HUES6 (cell line): ENCODE results near the gene CFAP65.

ENCODE experiments used
- H3K27ac ChIP-seq: 2 replicates; pipeline ENCODE4 v1.7.0; 2013; ENCODE audit warnings: low read depth, mild to moderate bottlenecking, low read length, inconsistent platforms
- H3K27me3 ChIP-seq: 2 replicates; pipeline ENCODE4 v1.6.1; 2013; ENCODE audit warnings: low read length; ENCODE audit not compliant: control insufficient read depth, insufficient read depth
- H3K36me3 ChIP-seq: 2 replicates; pipeline ENCODE4 v1.6.1; 2013; ENCODE audit warnings: low read length; ENCODE audit not compliant: control insufficient read depth, insufficient read depth
- H3K4me1 ChIP-seq: 2 replicates; pipeline ENCODE4 v1.6.1; 2013; ENCODE audit warnings: low read length; ENCODE audit not compliant: control insufficient read depth, insufficient read depth
- H3K4me3 ChIP-seq: 2 replicates; pipeline ENCODE4 v1.5.1; 2013; ENCODE audit warnings: low read depth, low read length
- H3K9ac ChIP-seq: one replicate; pipeline ENCODE4 v1.6.1; 2013; ENCODE audit warnings: mild to moderate bottlenecking, low read length
- H3K9me3 ChIP-seq: 2 replicates; pipeline ENCODE4 v1.6.1; 2013; ENCODE audit warnings: low read depth, low read length; ENCODE audit not compliant: control insufficient read depth, insufficient read depth

Gene CFAP65

DNA sequence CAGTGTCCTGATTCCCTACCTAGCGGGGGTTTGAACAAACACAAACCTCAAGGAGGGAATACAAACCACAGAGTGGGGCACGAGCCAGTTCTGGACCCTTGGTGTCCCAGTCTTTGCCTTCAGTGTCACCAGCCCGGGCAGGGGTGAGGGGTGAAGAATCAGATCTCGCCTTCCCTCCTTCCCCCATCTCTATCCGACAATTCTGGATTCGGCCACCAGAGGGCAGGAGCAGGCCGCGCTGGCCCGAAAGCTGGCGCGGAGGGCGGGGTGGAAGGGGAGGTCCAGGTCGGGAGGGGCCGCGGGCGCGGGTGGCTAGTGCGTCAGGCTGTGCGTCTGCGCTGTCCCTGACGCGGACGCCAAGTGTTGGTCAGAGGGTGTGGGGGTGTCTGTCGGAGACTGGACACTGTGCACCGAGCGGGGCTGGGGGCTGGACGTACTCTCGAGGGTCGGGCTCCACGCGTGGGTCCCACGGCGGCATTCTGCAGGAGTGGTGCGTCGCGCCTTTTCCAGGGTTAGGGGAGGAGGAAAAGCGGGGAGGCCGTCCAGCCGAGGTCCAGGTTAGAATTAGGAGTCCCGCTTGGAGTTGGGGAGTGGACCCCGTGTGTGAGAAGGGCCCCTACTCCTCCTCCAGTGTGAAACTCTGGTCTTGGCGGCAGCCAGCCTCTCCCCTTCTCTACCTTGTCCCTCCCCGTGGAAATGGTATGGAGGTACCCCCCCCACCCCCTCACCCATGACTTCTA, 45.2 kb downstream of the CFAP65 start:
- Histone ChIP-seq H3K36me3 (no peaks in the 10 kb centered on the region), H3K4me1 (peaks cover 46% of the 10 kb centered on the region), H3K9me3 (no peaks in the 10 kb centered on the region), H3K27me3 (peaks cover 100% of the 10 kb centered on the region), H3K27ac (no peak overlapping the region), H3K9ac (no peak overlapping the region), H3K4me3 (peak overlapping the region; percentile 61)

GRCh38 chr2:218995561-218995960, 45.8 kb downstream of the CFAP65 start:
- H3K27ac ChIP-seq = no peak overlapping the region
- H3K4me3 ChIP-seq = no peak overlapping the region
- H3K27me3 ChIP-seq = peaks cover 100% of the 10 kb centered on the region

GRCh38 chr2:218993345-218994315, 47.7 kb downstream of the CFAP65 start, which contains the start of gene CRYBA2:
TSS of gene CRYBA2 (minus strand) at chr2:218993422. CDS start at chr2:218993176, 246 bp downstream.
- Histone ChIP-seq H3K9ac (peak within 1 kb of the TSS; percentile 13), H3K27ac (no peak within 1 kb of the TSS), H3K27me3 (peaks cover 100% of the 10 kb centered on the region), H3K4me1 (peaks cover 23% of the 10 kb centered on the region), H3K4me3 (peak within 1 kb of the TSS; percentile 53), H3K9me3 (no peaks in the 10 kb centered on the region), H3K36me3 (no peaks in the 10 kb centered on the region)

More at GRCh38 chr2:218995561-218995960, 45.8 kb downstream of the CFAP65 start:
- H3K36me3 ChIP-seq = no peaks in the 10 kb centered on the region
- no peaks in the 10 kb centered on the region for H3K9me3 ChIP-seq
- peaks cover 40% of the 10 kb centered on the region for H3K4me1 ChIP-seq
- H3K9ac ChIP-seq = no peak overlapping the region

DNA sequence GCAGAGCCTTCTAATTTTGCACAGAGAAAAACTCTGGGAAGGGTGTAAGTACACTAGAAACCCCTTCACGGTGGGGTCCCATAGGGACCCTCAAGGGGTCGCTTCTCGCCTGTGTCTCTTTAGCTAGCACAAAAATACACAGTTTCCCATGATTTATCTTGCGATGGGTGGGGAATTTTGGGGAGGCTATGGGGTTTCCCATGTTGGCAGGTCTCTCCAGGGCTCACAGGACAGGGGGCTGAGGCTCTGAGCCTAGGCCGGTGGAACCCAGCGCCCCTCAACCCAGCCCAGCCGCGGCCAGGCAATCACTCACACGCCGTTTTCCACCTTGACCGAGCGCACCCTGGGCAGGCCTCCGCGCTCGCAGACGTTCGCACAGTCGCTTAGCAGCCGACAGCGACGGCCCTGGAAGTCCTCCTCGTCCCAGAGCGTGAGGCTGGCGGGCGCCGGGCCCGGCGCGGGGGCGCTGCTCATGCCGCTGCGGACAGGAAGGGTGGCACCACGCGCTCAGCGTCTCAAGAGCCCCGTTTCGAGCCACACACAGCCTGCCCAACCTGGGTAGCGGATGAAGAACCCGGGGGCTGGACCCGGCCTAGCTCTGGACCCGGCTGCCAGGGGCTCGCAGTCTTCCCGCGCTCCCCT, 48.5 kb downstream of the CFAP65 start:
- Histone ChIP-seq H3K4me1 (peaks cover 19% of the 10 kb centered on the region), H3K9me3 (no peaks in the 10 kb centered on the region), H3K9ac (no peak overlapping the region), H3K27me3 (peaks cover 100% of the 10 kb centered on the region), H3K27ac (no peak overlapping the region), H3K36me3 (no peaks in the 10 kb centered on the region), H3K4me3 (peak overlapping the region; percentile 53)

GRCh38 chr2:218992196-218992595, 49.1 kb downstream of the CFAP65 start:
- Histone ChIP-seq H3K9ac (no peak overlapping the region), H3K9me3 (no peaks in the 10 kb centered on the region), H3K27ac (no peak overlapping the region), H3K4me1 (peaks cover 19% of the 10 kb centered on the region), H3K27me3 (peaks cover 100% of the 10 kb centered on the region), H3K36me3 (no peaks in the 10 kb centered on the region), H3K4me3 (no peak overlapping the region)

DNA sequence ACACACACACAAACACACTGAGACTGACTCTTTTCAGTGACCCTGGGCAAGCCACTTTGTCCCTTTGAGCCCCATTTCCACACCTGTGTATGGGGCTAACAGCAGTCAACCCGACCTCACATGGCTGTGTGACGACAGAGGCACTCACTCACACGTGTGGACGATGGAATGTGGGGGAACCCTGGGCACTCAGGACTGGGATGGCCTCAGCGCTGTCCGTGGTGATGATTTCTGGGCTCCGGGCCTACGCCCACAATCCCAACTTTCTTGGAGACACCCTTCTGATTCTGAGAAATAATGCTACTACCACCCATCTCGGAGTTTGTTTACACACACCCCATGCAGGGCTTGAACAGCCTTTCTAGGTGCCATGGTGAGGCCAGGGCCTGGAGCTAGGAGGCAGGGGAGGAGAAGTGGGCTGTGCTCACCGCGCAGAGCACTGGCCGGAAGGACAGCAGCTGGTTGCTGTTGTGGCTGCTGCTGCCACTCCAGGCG, 49.6 kb downstream of the CFAP65 start:
- H3K27me3 ChIP-seq = peaks cover 100% of the 10 kb centered on the region

GRCh38 chr2:218990612-218991011, 50.7 kb downstream of the CFAP65 start:
- Histone ChIP-seq H3K4me3 (no peak overlapping the region), H3K4me1 (peaks cover 14% of the 10 kb centered on the region), H3K36me3 (no peaks in the 10 kb centered on the region), H3K9me3 (no peaks in the 10 kb centered on the region), H3K9ac (no peak overlapping the region), H3K27ac (no peak overlapping the region), H3K27me3 (peaks cover 100% of the 10 kb centered on the region)

More for the DNA sequence above, 49.6 kb downstream of the CFAP65 start:
- Histone ChIP-seq H3K4me3 (no peak overlapping the region), H3K27ac (no peak overlapping the region), H3K9ac (no peak overlapping the region), H3K9me3 (no peaks in the 10 kb centered on the region), H3K36me3 (no peaks in the 10 kb centered on the region), H3K4me1 (peaks cover 19% of the 10 kb centered on the region)

DNA sequence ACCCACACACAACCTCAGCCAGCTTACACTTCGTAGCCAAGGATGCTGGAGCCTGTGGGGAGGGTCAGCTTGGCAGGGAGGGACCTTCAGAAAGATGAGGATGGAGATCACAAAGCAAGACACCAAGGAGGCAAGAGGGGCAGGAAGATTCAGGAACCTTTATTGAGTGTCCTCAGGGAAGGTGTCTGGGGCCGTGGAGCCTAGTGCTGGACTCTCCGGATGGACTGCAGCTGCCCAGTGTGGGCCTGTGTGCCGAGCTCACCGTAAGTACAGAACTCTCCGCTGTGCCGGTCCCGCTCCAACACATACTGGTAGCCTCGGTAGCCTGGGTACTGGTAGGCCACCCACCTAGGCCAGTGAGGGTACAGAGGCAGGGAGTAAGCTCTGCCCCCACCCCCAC, 51.3 kb downstream of the CFAP65 start:
- Histone ChIP-seq H3K27me3 (peaks cover 99% of the 10 kb centered on the region), H3K9me3 (no peaks in the 10 kb centered on the region)

GRCh38 chr2:218988650-218989049, 52.7 kb downstream of the CFAP65 start:
- Histone ChIP-seq H3K9ac (no peak overlapping the region), H3K27ac (no peak overlapping the region), H3K27me3 (peaks cover 98% of the 10 kb centered on the region), H3K4me3 (no peak overlapping the region), H3K36me3 (no peaks in the 10 kb centered on the region), H3K9me3 (no peaks in the 10 kb centered on the region), H3K4me1 (peaks cover 16% of the 10 kb centered on the region)

More for the DNA sequence above, 51.3 kb downstream of the CFAP65 start:
- H3K4me3 ChIP-seq = no peak overlapping the region
- no peak overlapping the region for H3K27ac ChIP-seq
- H3K36me3 ChIP-seq = no peaks in the 10 kb centered on the region
- peaks cover 14% of the 10 kb centered on the region for H3K4me1 ChIP-seq
- H3K9ac ChIP-seq = no peak overlapping the region

- Histone ChIP-seq H3K4me3 (no peak overlapping the region), H3K4me1 (peaks cover 14% of the 10 kb centered on the region), H3K9ac (no peak overlapping the region), H3K27me3 (peaks cover 98% of the 10 kb centered on the region), H3K27ac (no peak overlapping the region), H3K9me3 (no peaks in the 10 kb centered on the region), H3K36me3 (no peaks in the 10 kb centered on the region)
Observed at GRCh38 chr2:218988164-218988563, 53.2 kb downstream of the CFAP65 start.
